Measurements from ENCODE around the gene NPLOC4.

NPLOC4 gene

DNA sequence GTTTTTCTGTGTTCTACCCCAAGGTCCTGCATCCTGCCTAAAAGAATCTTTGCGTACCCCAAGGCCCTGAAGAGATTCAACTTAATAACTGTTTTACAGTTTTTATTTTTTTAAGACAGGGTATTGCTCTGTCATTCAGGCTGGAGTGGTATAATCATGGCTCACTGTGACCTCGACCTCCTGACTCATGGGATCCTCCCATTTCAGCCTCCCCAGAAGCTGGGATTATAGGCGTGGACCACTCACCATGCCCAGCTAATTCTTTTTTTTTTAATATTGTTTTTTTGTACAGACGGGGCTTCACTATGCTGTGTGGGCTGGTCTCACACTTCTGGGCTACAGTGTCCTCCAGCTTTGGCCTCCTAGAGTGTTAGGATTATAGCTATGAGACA lies 75.4 kb downstream of the NPLOC4 start:
- DNase-seq, result no peak

GRCh38 chr17:81558941-81559806 lies 77.7 kb downstream of the NPLOC4 start:
- DNase-seq, result no peak

GRCh38 chr17:81558115-81558468 lies 78.8 kb downstream of the NPLOC4 start:
- no peak for DNase-seq

DNA sequence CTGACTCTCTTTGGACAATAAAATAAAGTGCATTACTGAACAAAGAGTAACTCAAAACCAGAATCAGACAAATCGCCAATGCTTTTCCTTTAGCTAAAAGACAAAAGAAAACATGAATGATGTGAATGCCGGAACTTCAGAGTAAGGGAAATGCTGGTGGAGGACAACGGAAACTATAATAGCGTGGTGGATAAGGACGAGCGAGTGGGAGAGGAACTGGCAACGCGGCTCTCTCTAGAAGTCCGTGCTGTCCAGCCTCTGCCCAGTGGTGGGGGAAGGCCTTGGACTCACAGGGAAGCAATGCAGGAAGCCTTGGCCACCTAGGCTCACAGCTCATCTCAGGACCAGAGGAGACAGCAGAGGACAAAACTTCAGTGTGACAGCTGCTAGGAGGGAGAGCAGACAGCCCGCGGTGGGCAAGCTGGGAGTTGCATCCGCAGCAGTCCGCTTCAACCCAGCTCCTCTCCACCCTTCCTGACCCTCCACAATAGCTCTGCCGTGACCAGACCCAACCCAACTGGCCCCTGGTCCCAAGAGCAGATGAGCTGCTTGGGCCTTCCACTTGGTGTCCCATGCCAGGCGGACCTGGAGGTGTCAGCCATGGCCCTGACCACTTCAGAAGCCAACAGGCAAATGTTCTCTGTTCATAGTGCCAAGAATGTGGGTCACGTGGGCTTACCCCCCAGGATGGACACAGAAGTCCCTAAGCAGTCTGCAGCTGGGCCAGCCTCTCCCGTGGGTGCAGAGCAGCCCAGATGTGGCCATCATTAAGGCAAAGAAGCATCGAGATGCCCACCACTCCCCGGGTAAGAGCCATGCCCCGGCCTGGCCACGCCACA lies 79.4 kb downstream of the NPLOC4 start:
- DNase-seq, result no peak

DNA sequence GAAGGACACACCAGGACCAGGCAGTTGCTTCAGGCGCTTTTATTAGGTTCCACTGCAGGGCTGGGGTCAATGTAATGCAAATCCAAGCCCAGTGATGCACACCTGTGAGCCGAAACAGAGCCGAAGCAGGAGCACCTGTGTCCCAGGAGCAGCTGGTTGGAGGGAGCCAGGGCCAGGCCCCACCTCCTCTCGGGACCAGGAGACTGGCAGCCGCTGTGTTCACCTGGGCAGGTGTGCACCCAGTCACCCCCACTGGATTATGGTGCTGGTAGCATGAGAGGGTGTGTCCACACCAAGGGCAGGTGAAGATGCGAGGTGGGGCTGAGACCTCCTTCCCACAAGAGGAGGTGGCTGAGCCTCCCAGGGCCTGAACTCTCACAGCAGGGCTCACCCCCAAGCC lies 80.0 kb downstream of the NPLOC4 start:
- DNase-seq, result no peak

- DNase-seq, result no peak
Measured at GRCh38 chr17:81556175-81556691, 80.7 kb downstream of the NPLOC4 start.

DNA sequence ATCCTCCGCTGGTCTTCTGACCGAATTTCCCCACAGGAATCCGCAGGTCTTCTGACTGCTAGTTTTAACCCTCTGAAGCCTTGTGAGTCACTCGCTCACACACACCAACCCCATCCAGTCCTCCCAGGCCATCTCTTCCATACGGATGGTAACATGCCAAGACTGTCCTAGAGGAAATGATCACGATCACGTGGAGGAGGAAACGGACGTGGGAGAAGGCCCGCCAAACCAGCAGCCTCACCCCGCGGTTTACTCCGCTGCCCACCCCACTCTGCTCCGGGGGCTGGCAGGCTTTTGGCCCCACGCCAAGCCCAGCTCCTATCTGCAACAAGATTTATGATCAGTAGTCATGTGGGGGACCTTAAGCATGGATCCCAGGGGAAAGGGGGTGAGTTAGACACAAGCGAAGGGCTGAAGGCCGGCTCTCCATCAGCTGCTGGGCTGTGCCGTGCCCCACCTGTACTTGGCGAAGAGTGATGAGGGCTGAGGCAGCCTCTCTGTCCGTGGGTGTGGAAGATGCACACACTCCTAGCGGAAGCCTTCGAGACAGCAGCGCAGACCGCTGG lies 83.2 kb downstream of the NPLOC4 start:
- DNase-seq, result peak; percentile 96

- DNase-seq, result peak; percentile 68
Measured at GRCh38 chr17:81553018-81553615, 83.8 kb downstream of the NPLOC4 start.

DNA sequence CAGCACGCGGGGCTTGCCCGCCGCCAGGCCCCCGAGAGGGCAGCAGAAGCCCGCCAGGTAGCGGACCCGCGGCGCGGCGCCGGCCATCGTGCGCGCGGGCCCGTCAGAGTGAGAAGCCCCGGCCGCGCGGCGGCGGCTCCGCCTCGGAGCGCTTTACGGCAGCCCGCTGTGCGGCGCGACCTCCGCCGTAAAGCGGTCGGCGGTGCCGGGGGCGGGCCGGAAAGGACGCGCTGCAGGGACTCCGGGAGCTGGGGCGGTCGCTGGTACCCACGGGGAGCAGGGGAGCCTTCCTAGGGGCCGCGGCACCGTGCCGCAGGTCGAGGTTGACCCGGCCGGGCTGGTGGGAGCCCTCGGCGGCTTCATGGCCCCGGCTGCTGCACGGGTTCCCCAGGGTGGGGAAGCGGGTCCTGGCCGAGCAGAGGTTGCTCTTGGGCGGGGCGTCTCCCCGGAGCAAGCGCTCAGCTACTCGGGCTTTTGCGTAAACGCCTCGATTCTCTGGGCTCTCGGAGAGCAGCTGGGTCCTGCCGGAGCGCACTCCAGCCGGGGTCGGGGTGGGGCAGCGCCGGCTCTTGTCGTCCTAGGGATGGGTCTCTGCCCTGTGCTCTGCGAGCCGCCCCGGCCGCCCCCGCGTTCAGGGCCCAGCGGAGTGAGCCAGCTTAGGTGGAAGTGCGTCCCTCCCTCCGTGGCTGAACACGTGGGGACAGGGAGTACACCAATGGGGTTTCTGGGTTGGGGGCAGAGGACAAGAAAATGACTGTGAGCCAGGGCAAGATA lies 84.5 kb downstream of the NPLOC4 start, which contains the start of gene FAAP100:
TSS of gene FAAP100 (minus strand) at position 110 of the 774 bp plus-strand sequence. CDS start at position 87, 23 bp downstream.
- DNase-seq, result peak; percentile 77

DNA sequence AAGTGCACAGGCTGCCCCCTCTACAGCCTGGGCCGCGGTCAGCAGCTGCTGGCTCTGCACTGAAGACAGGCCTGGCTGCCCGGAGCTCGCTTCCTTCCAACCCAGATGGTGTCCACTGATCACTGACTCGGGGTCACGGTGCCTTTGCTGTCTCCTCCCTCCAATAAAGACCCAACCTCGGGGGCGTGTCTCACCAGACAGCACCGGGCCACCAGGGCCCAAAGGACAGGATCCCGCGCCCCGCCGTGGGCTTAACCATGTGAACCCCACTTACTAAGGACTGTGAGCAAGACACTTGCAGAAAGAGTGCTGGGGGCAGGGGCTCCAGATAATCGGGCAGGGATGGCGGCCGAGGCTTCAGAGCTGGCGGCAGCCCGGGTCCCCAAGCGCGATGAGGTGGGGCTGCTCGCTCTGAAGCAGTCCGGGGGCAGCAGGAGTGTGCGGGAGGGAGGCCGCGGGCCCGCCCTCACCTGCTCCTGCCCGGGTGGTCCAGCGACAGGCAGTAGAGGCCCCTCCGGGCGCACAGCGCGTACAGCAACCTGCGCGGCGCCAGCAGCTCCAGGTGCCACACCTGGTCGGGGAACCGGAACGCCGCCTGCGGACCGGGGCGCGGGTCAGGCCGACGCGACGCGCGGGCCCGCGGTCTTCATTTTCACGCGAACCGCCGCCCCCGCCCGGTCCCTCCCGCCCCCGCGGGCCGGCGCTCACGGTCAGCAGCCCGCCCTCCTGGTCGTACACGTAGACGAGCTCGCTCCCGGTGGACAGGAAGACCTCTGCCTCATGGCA lies 85.3 kb downstream of the NPLOC4 start:
- DNase-seq, result no peak

DNA sequence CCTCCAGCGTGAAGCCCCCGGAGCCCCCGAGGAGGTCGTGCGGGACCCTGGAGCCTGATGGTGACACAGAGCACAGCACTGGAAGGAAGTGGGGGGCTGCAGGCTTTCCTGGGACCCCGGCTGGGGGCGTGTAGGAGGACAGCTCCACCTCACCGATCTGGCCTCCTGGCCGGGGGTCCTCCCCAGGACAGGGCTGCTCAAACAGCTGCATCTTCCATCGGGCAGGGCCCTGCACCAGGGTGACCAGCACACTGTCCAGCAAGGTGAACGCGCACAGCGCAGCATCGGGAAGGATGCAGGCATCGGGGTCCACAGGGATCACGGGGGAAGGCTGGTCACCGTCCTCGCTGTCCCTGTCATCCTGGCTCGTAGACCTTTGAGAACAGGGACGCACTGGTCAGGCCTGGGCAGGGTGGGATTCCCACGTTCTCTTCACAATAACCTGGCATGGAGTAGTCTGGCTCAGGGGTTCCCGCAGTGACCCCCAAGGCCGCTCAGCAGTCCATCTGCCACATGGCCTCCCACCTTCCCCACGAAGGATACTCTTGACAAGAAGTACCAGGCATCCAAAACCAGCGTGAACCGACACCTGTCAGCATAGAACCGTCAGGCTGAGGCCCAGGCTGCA lies 86.0 kb downstream of the NPLOC4 start:
- DNase-seq, result no peak

- DNase-seq, result no peak
Measured at GRCh38 chr17:81550285-81550684, 86.6 kb downstream of the NPLOC4 start.

DNA sequence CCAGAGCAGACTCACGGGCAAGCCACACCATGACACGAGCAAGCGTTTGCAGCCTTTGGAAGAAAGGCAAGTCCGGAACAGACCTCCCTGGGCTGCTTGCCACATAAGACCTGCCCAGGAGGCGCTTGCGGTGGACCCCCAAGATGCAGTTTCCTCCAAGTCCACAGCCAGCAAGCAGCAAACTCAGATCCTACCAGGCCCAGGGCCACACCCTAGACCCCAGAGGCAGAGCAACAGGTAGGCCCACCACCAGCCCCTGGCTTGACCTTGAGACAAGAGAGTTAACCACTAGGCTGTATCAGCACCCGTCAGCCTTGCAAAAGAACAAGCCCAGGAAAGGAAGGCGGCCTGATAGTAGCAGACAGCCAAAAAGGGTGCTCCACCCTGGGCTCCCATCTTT lies 87.1 kb downstream of the NPLOC4 start:
- no peak for DNase-seq

DNA sequence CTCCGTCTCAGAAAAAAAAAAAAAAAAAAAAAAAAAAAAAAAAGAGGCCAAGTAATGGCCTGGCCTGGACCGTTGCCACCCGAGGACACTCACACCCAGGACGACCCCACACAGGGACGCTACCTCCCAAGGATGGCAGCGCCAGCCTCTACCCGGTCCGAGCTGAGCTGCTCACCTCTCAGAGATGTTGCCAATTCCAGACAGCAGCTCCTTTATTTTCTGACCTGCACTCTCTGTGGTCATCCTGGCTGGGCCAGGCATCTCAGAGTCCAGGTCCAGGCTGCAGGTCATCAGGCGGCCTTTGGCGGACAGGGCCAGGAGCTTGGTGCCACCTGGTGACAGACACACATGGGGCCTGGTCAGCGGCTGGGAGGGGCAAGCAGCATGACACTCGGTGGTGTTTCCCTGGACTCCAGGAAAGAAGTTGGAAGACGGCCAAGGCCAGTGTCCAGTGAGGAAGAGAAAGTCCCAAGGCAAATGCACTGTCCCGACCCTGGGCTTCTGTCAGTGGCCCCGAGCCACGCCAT lies 87.8 kb downstream of the NPLOC4 start:
- no peak for DNase-seq

GRCh38 chr17:81547614-81547982 lies 89.3 kb downstream of the NPLOC4 start:
- DNase-seq, result no peak

- no peak for DNase-seq
Measured at GRCh38 chr17:81546906-81547613, 89.9 kb downstream of the NPLOC4 start.

GRCh38 chr17:81545160-81545949 lies 91.6 kb downstream of the NPLOC4 start:
- DNase-seq, result no peak

GRCh38 chr17:81544281-81544974 lies 92.5 kb downstream of the NPLOC4 start:
- no peak for DNase-seq
